Measurements from ENCODE around the gene CPA4.
"Not testable (repeated sequence)": the region's sequence is repeated elsewhere in the genome, so short reads cannot be mapped to it uniquely, and the experiment has no call there.

DNA sequence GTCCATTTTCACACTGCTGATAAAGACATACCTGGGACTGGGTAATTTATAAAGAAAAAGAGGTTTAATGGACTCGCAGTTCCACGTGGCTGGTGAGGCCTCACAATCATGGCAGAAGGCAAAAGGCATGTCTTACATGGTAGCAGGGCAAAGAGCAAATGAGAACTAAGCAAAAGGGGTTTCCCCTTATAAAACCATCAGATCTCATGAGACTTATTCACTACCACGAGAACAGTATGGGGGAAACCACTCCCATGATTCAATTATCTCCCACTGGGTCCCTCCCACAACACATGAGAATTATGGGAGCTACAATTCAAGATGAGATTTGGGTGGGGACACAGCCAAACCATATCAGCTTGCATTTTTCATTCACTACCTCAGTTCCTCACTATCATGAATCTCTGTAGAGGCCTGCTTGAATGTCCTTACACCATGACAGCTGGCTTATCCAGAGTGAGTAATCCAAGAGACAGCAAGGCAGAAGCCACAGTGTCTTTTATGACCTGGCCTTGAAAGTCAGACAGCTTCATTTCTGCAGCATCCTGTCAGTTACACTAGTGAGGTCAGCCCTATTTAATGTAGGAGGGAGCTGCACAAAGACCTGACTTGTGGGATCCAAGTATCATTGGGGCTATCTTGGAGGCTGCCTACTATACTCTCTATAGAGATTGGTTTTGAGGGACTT lies 28.7 kb downstream of the CPA4 start:
- TF ChIP-seq, protein P1, sequence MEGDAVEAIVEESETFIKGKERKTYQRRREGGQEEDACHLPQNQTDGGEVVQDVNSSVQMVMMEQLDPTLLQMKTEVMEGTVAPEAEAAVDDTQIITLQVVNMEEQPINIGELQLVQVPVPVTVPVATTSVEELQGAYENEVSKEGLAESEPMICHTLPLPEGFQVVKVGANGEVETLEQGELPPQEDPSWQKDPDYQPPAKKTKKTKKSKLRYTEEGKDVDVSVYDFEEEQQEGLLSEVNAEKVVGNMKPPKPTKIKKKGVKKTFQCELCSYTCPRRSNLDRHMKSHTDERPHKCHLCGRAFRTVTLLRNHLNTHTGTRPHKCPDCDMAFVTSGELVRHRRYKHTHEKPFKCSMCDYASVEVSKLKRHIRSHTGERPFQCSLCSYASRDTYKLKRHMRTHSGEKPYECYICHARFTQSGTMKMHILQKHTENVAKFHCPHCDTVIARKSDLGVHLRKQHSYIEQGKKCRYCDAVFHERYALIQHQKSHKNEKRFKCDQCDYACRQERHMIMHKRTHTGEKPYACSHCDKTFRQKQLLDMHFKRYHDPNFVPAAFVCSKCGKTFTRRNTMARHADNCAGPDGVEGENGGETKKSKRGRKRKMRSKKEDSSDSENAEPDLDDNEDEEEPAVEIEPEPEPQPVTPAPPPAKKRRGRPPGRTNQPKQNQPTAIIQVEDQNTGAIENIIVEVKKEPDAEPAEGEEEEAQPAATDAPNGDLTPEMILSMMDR (IDR thresholded peaks at IDR 0.05): not testable (repeated sequence)
- not testable (repeated sequence) for TF ChIP-seq POLR2AphosphoS5 (IDR thresholded peaks at IDR 0.05)
